H1 (cell line): ENCODE results near the gene COMP. TPM values are rescaled to one million over a fixed set of nuclear protein-coding genes. Genes with fewer than 3 reads are reported as not detected.

Experiments used
- CTCF ChIA-PET: fragments of 300-600 bp; sonication (Branson Sonifier 250); formaldehyde crosslinking; loops from one replicate; lab custom pipeline; 2021; ENCODE audit not compliant: partially characterized antibody; lab: Charles Lee
- POLR2A ChIA-PET: fragments of 300-600 bp; sonication (Branson Sonifier 250); formaldehyde crosslinking; loops from one replicate; lab custom pipeline; 2021; ENCODE audit warnings: inconsistent platforms; ENCODE audit not compliant: partially characterized antibody; lab: Charles Lee
- DNase-seq, 2 experiments: peaks; one replicate each; pipeline versions ENCODE4 v3.0.0 to v3.0.0-alpha.2; 2010 to 2022; ENCODE audit warnings: low spot score in 2 of 2, low read depth in 1 of 2, mixed read lengths in 1 of 2
- FAIRE-seq: peaks from 2 replicates; lab custom pipeline; 2011; peaks lifted over from hg19 to GRCh38; lab: Jason Lieb, UNC
- H2AFZ ChIP-seq: 2 replicates; pipeline ENCODE4 v1.8.1; 2012; ENCODE audit warnings: low read length, inconsistent platforms
- H2AK5ac ChIP-seq: 2 replicates; pipeline ENCODE4 v1.6.1; 2013; ENCODE audit warnings: low read depth, low read length
- H2BK120ac ChIP-seq: replicated peaks from 2 replicates; pipeline ENCODE3; 2013; ENCODE audit warnings: low read depth, low read length, inconsistent platforms
- H2BK12ac ChIP-seq: 2 replicates; pipeline ENCODE4 v1.6.1; 2013; ENCODE audit warnings: low read depth, low read length
- H2BK15ac ChIP-seq: 2 replicates; pipeline ENCODE4 v1.6.1; 2013; ENCODE audit warnings: low read length
- H2BK20ac ChIP-seq: 2 replicates; pipeline ENCODE4 v1.6.1; 2013; ENCODE audit warnings: low read length
- H2BK5ac ChIP-seq: 2 replicates; pipeline ENCODE4 v1.6.1; 2013; ENCODE audit warnings: low read depth, low read length
- H3K14ac ChIP-seq: 2 replicates; pipeline ENCODE4 v1.6.1; 2013; ENCODE audit warnings: inconsistent platforms; ENCODE audit not compliant: insufficient read length
- H3K18ac ChIP-seq: 2 replicates; pipeline ENCODE4 v1.6.1; 2013; ENCODE audit warnings: low read length; ENCODE audit errors: extremely low read depth
- H3K23ac ChIP-seq: 2 replicates; pipeline ENCODE4 v1.6.1; 2013; ENCODE audit warnings: inconsistent platforms; ENCODE audit not compliant: insufficient read length
- H3K23me2 ChIP-seq: 2 replicates; pipeline ENCODE4 v1.6.1; 2013; ENCODE audit warnings: low read depth, low read length
- H3K27ac ChIP-seq: 2 replicates; pipeline ENCODE4 v1.6.1; 2011; ENCODE audit warnings: low read depth, low read length, inconsistent platforms
- H3K27me3 ChIP-seq, 4 experiments: replicated peaks in 1 of 4; 1 replicate in 1 of 4; 2 replicates in 3 of 4; pipeline versions ENCODE4 v1.6.1 to v1.8.1; 2011 to 2013; ENCODE audit warnings: low read length in 3 of 4, mild to moderate bottlenecking in 3 of 4, inconsistent platforms in 2 of 4, mixed read lengths in 2 of 4, moderate library complexity in 1 of 4; ENCODE audit not compliant: control insufficient read depth in 3 of 4, insufficient read depth in 3 of 4; ENCODE audit errors: extremely low read depth in 1 of 4
- H3K36me3 ChIP-seq, 4 experiments: 2 replicates each; pipeline versions ENCODE4 v1.6.1 to v1.8.1; 2011 to 2013; ENCODE audit warnings: mild to moderate bottlenecking in 4 of 4, low read length in 3 of 4, moderate library complexity in 2 of 4, control low read depth in 1 of 4, inconsistent platforms in 1 of 4; ENCODE audit not compliant: insufficient read depth in 4 of 4, control insufficient read depth in 2 of 4
- H3K4ac ChIP-seq: replicated peaks from 2 replicates; pipeline ENCODE3; 2013; ENCODE audit warnings: low read length, low read depth, mixed read lengths, inconsistent platforms; ENCODE audit not compliant: insufficient read length
- H3K4me1 ChIP-seq, 4 experiments: replicated peaks in 1 of 4; 1 replicate in 1 of 4; 2 replicates in 3 of 4; pipeline versions ENCODE4 v1.6.1 to v1.8.1; 2011 to 2013; ENCODE audit warnings: low read length in 3 of 4, inconsistent platforms in 2 of 4, mixed read lengths in 1 of 4; ENCODE audit not compliant: insufficient read depth in 4 of 4, control insufficient read depth in 3 of 4
- H3K4me2 ChIP-seq, 2 experiments: 2 replicates each; pipeline versions ENCODE4 v1.6.1 to v1.8.1; 2011 to 2013; ENCODE audit warnings: low read depth in 2 of 2, low read length in 2 of 2, control low read depth in 1 of 2, inconsistent platforms in 1 of 2, mild to moderate bottlenecking in 1 of 2; ENCODE audit not compliant: insufficient read depth in 1 of 2
- H3K4me3 ChIP-seq, 4 experiments: fragments of 200-600, 300-600 bp in 1 of 4; sonication (generic), shearing (Covaris generic), sonication (Bioruptor Twin) in 1 of 4; 2 replicates each; pipeline versions ENCODE4 v1.5.1 to v1.8.1; 2011 to 2016; ENCODE audit warnings: low read length in 4 of 4, low read depth in 3 of 4, control low read depth in 2 of 4, inconsistent platforms in 2 of 4, mild to moderate bottlenecking in 2 of 4, mixed read lengths in 1 of 4, moderate library complexity in 1 of 4; ENCODE audit not compliant: insufficient read depth in 2 of 4; ENCODE audit errors: extremely low read depth in 1 of 4
- H3K56ac ChIP-seq: replicated peaks from 2 replicates; pipeline ENCODE3; 2013; ENCODE audit warnings: low read depth, mild to moderate bottlenecking, mixed read lengths, low read length, inconsistent platforms; ENCODE audit not compliant: insufficient read length
- H3K79me1 ChIP-seq: 2 replicates; pipeline ENCODE4 v1.6.1; 2013; ENCODE audit warnings: low read depth, low read length, control low read depth
- H3K79me2 ChIP-seq, 2 experiments: 2 replicates each; pipeline versions ENCODE4 v1.6.1 to v1.8.1; 2012 to 2013; ENCODE audit warnings: low read length in 2 of 2, mild to moderate bottlenecking in 2 of 2, inconsistent platforms in 1 of 2; ENCODE audit not compliant: insufficient read depth in 2 of 2, control insufficient read depth in 1 of 2
- H3K9ac ChIP-seq, 4 experiments: replicated peaks in 1 of 4; 1 replicate in 1 of 4; 2 replicates in 3 of 4; pipeline versions ENCODE4 v1.6.1 to v1.8.1; 2011 to 2013; ENCODE audit warnings: low read depth in 3 of 4, low read length in 3 of 4, control low read depth in 2 of 4, mild to moderate bottlenecking in 2 of 4, moderate library complexity in 2 of 4, inconsistent platforms in 1 of 4; ENCODE audit errors: extremely low read depth in 1 of 4
- H3K9me3 ChIP-seq, 2 experiments: 2 replicates each; pipeline versions ENCODE4 v1.6.1 to v1.8.1; 2012 to 2013; ENCODE audit warnings: mild to moderate bottlenecking in 2 of 2, moderate library complexity in 2 of 2, control low read depth in 1 of 2, inconsistent platforms in 1 of 2, low read depth in 1 of 2, low read length in 1 of 2, mixed read lengths in 1 of 2; ENCODE audit not compliant: insufficient read depth in 2 of 2
- H4K20me1 ChIP-seq, 2 experiments: replicated peaks in 1 of 2; 2 replicates each; pipeline versions ENCODE3 to v1.8.1; 2011 to 2013; ENCODE audit warnings: inconsistent platforms in 2 of 2, low read length in 2 of 2, mild to moderate bottlenecking in 1 of 2; ENCODE audit not compliant: insufficient read depth in 2 of 2, control insufficient read depth in 1 of 2
- H4K5ac ChIP-seq: 2 replicates; pipeline ENCODE4 v1.6.1; 2013; ENCODE audit warnings: low read length, low read depth, mixed read lengths, inconsistent platforms; ENCODE audit not compliant: insufficient read length
- H4K8ac ChIP-seq: 2 replicates; pipeline ENCODE4 v1.8.0; 2013; ENCODE audit warnings: mild to moderate bottlenecking, moderate library complexity, low read length, inconsistent platforms; ENCODE audit not compliant: insufficient read depth; ENCODE audit errors: extremely low read depth
- H4K91ac ChIP-seq: replicated peaks from 2 replicates; pipeline ENCODE3; 2013; ENCODE audit warnings: low read length, mixed read lengths, inconsistent platforms; ENCODE audit not compliant: insufficient read length
- TEAD4 ChIP-seq: IDR thresholded peaks from 2 replicates; pipeline ENCODE4 v1.6.1; 2012; ENCODE audit warnings: low read depth, low read length, inconsistent platforms, mixed read lengths
- WGBS, 2 experiments: shearing (Covaris generic) in 1 of 2; methylation state at CpG; one replicate each; pipeline versions ENCODE4 v1.1.6 to v1.1.7; 2013 to 2015; ENCODE audit warnings: low lambda C conversion rate in 2 of 2, mixed read lengths in 2 of 2, inconsistent platforms in 1 of 2, low coverage in 1 of 2, missing lambda C conversion rate in 1 of 2; ENCODE audit not compliant: insufficient replicate concordance in 2 of 2, insufficient coverage in 1 of 2, insufficient read length in 1 of 2; ENCODE audit errors: extremely low coverage in 1 of 2, missing lambda C conversion rate in 1 of 2; 5-methylcytosine and 5-hydroxymethylcytosine counted together
- polyA plus RNA-seq, 7 experiments: library from polyadenylated mRNA; depleted of rRNA in 3 of 7; stranded (reverse) in 5 of 7; unstranded in 2 of 7; fragments of >200 nt in 5 of 7; fragments of 200-250 nt in 2 of 7; gene quantifications; 1 replicate in 5 of 7; 2 replicates in 1 of 7; 4 replicates in 1 of 7; pipeline versions ENCODE4 v1.2.1 to v1.2.3, GENCODE V29; 2011 to 2013; ENCODE audit warnings: missing spikeins in 2 of 7, mixed read lengths in 2 of 7
- total RNA-seq: library from RNA; stranded (reverse); fragmentation: NEBNext Ultra II Directional; extraction: Animal tissue kit (Norgen Biotek cat#: 25700); gene quantifications from 2 replicates; pipeline ENCODE4 v1.2.1, GENCODE V29; 2021

Gene COMP
- total and polyA plus RNA-seq, 2 of the 8 experiments (the other 6 are each of a cell fraction or from before 2014, with no cell fraction given), result 0.17 TPM

DNA sequence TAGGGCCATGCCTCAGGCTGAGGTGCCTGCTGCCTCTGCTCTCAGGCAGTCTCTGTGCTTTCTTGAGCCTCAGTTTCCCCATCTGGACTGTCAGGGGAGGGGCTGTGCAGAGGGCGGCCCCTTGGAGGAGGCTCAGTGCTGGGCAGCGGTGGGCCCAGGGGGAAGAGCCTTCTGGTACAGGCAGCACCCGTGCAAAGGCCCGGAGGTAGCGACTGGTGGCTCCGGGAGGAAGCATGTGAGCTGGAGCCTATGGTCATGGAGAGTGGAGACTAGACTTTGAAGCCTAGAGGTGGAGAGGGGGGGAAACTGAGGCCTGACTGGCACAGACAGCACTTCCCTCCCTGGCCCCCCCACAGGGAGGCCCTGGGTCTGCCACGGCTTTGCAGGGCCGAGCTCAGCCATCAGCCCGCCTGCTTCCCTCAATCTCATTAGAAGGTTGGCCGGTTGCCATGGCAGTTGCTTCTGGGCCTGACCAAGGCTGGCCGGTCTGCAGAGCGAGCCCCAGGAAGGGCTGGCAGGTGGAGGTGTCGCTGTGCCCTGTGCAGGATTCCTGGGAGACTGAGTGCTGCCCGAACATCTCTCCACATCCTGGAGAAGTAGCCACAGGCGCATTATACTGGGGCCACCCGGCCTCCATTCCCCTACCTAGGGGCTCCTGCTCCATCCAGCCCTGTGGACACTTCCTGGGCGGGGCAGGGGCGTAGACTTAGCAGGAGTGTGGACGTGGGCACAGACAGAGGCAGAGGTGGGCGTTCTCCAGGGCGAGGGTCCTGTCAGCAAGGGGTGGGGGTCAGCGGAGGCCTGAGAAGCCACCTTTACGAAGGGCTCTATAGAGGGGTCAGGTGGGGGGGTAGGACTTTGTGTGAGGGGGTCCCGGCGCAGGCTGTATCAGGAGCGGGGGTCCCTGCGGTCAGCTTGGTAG lies 54.4 kb downstream of the COMP start:
- H4K91ac ChIP-seq, result no peak overlapping the region
- no peak overlapping the region for H3K14ac ChIP-seq
- no peak for FAIRE-seq
- no peak overlapping the region for H3K4me3 ChIP-seq
- no peak overlapping the region for H2BK12ac ChIP-seq
- no peak overlapping the region for H2AK5ac ChIP-seq
- H3K27me3 ChIP-seq, result no peaks in the 10 kb centered on the region
- no peak overlapping the region for H3K9ac ChIP-seq
- no peaks in the 10 kb centered on the region for H3K36me3 ChIP-seq
- POLR2A ChIA-PET, result interaction anchor here (1.0 kb wide), 1 partner anchor 155 kb away, joined by 3 read pairs; no protein-coding TSS in a partner anchor
- no peak overlapping the region for H3K23ac ChIP-seq
- H3K27ac ChIP-seq, result no peak overlapping the region
- H2BK20ac ChIP-seq, result no peak overlapping the region
- 87% methylated on average over 26 of the region's 27 CpGs; no CpG with 5 or more reads in 1 of the 2 experiments for WGBS, 2 experiments
- H2BK15ac ChIP-seq, result no peak overlapping the region
- peaks cover 0 to 3% (median 0%) of the 10 kb centered on the region in 4 experiments; a peak in 1 of 7 replicates for H3K4me1 ChIP-seq
- H4K8ac ChIP-seq, result 0 out of 2 replicates have a peak overlapping the region, but pooled peaks have one; percentile 11
- H2AFZ ChIP-seq, result no peak overlapping the region
- H3K56ac ChIP-seq, result no peak overlapping the region
- H3K79me2 ChIP-seq, result no peaks in the 10 kb centered on the region
- no peak for TF ChIP-seq TEAD4
- TF ChIP-seq, all 59 proteins: peak for 0
- no peaks in the 10 kb centered on the region for H3K9me3 ChIP-seq
- H2BK120ac ChIP-seq, result no peak overlapping the region
- H3K4me2 ChIP-seq, result no peak overlapping the region
- no peak overlapping the region for H3K18ac ChIP-seq
- H3K79me1 ChIP-seq, result peaks cover 2% of the 10 kb centered on the region; the same call in 1 of the 2 replicates
- CTCF ChIA-PET, result interaction anchor here (0.6 to 1.8 kb wide), 4 partner anchors 11 to 239 kb away, joined by 3 to 6 read pairs (median 3); no protein-coding TSS in a partner anchor
- H2BK5ac ChIP-seq, result no peak overlapping the region
- H4K20me1 ChIP-seq, result peaks cover 2 to 10% of the 10 kb centered on the region in 2 experiments
- no peak overlapping the region for H4K5ac ChIP-seq
- H3K4ac ChIP-seq, result no peak overlapping the region
- no peak for DNase-seq
- H3K23me2 ChIP-seq, result no peaks in the 10 kb centered on the region
